HG02852 (cell line): ENCODE data around the gene NPPB.

ENCODE experiments used
- ATAC-seq: cut with Tn5 transposase; IDR thresholded peaks from one replicate; pipeline ENCODE4 v1.9.1; 2021; ENCODE audit warnings: mild to moderate bottlenecking, moderate library complexity; ENCODE audit not compliant: unreplicated experiment

NPPB gene

GRCh38 chr1:11881749-11882441, 23.1 kb upstream of the NPPB start:
- ATAC-seq = no peak

DNA sequence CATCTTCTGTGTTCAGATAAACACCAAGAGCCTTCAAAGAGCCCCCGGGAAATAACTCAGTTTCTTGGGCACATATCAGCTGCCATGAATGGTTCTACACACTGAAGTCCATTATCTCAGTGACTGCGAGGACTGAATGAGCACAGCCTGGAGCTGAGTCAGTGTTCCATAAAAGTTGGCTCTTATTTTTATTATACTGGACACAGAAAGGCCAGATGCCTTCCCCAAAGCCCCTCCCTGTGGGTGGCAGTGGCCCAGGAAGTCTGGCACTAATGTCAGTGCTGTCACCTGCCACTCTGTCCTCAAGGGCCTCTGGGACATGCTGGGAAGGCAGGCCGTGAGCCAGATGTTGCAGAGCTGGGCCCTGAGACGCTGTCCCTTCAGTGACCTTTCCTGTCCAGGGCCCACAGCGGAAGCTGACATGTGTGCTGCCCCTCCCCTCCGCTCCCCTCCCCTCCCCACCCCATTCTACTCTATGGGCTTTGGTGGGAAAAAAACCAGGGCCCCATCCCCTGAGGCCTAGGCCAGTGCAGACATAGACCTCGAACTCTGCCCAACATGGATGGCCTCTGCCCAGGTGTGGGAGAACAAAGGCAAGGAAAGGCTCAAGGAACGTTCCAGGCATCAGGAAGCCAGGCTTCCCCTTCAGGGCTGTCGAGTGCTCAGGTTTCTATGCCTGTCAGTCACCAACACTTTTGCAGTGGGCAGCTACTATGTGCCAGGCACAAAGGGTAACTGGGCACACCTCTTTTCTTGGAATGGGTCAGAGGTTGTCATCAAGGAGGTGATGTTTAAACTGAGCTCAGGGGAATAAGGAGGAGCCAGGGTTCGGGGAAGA, 22.4 kb upstream of the NPPB start:
- ATAC-seq = no peak

GRCh38 chr1:11880181-11880575, 21.4 kb upstream of the NPPB start:
- ATAC-seq = no peak

GRCh38 chr1:11879311-11880180, 20.8 kb upstream of the NPPB start:
- ATAC-seq = no peak

- no peak for ATAC-seq
Measured at GRCh38 chr1:11878891-11879190, 20.1 kb upstream of the NPPB start.

DNA sequence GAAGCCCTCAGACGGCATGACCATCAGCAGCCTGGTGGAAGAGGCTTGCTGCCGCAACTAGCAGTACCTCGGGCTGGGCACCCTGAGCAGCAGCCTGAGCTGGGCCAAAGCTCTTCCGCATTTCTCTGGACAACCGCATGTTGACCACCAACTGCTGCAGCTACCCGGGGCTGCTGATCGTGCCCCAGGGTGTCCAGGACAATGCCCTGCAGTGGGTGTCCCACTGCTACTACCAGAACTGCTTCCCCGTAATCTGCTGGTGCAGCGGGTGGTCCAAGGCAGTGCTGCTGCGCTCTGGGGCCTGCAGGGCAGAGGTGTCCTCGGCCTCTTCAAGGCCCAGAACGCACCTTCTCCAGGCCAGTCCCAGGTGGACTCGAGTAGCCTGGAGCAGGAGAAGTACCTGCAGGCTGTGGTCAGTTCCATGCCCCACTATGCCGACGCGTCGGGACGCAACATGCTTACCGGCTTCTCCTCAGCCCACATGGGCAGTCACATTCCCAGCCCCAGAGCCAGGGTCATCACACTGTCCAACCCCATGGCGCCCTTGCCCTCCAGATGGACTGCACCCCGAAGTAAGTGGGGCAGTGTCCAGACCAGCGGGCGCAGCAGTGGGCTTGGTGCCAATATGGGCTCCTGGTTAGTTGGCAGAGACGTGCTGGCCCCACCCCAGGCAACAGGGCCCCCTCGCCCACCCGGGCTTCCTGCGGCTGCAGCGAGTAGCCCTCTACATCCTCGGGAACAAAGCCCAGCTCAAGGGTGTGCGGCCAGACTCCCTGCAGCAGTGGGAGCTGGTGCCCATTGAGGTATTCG, 19.5 kb upstream of the NPPB start:
- no peak for ATAC-seq

DNA sequence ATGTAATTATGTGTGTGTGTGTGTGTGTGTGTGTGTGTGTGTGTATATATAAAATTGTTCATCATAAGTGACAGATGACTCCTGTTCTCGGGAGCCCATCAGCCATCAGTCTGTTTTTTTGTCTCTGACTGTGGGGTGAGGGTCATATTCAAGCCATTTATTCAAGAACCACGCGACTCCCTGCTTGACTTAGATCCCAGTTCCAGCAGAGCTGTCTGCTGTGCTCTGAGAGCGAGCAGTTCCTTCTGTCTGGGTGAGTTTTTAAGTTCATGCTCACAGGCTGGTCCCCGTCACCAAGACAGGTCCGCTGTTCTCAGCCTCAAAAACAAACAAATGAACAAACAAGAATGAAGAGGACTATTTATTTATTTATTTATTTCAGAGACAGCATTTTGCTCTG, 18.3 kb upstream of the NPPB start:
- ATAC-seq = no peak

DNA sequence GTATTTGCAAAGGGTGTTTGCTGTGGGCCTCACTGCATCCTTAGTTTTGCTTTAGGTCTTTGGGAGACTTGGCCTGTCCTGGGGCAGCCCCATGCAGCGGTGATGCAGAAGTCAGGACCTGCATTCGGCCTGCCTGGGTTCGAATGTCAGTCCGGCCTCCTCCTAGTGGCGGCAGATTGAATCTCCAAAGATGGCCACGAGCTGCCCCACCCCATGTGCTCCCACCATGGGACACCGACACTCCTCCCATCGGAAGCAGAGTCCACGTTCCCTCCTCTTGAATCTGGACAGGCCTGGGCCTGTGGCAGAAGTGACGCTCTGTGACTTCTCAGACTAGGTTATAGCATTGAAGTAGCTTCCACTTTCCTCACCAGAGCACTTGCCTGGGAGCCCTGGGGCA, 16.3 kb upstream of the NPPB start:
- no peak for ATAC-seq

- ATAC-seq = no peak
Measured at GRCh38 chr1:11874624-11875023, 15.9 kb upstream of the NPPB start.

DNA sequence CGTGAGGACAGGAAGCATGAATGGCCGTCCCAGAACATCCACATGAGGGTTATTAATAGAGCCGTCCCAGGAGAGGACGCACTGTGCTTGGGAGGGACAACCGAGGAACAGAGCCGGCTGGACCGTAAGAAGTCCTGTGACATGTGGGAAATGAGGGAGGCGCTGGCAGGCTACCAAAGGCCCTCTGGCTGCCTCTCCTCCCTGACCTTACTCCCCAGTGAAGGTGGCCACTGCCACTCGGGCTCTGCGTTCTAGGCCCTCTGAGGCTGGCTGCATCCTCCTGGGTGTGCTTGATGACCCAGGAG, 15.5 kb upstream of the NPPB start:
- ATAC-seq = no peak

DNA sequence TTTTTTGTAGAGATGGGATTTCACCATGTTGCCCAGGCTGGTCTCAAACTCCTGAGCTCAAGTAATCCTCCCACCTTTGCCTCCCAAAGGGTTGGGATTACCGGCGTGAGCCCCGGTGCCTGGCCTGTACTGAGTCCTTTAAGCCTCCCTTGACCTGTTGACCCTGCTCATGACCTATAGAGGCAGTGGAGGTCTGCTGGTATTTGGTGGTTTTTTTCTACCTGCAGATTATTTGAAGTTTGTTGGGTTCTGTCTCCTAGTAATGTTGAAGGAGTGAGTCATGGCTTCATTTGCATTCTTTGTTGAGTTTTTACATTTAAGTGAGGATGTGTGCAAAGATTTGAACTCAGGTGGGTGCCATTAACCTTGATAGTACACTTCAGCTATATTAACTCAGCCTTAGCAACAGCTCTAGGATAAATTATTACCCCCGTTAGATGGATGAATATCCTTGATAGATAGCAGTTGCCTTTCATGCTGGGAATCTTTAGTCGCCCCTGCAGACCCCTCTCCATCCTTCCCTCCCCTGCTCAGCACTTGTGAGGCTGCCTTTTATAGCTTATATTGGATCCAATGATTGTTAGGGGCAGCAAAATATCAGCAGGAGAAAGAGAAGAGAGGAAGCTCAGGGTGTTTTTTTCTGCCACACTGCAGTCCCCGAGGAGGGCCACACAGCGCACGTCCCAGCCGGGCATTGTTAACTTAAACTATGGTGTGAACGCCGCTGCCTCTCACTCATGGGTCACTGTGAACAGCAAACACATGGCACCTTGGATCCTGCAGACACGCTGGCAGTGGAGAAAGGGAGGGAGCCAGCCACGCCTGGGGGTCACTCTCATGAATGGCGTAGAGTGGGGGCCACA, 14.9 kb upstream of the NPPB start:
- no peak for ATAC-seq

GRCh38 chr1:11872545-11872944, 13.8 kb upstream of the NPPB start:
- no peak for ATAC-seq

- ATAC-seq = no peak
Measured at GRCh38 chr1:11869650-11870207, 11.0 kb upstream of the NPPB start.

GRCh38 chr1:11869104-11869503, 10.4 kb upstream of the NPPB start:
- ATAC-seq = no peak

DNA sequence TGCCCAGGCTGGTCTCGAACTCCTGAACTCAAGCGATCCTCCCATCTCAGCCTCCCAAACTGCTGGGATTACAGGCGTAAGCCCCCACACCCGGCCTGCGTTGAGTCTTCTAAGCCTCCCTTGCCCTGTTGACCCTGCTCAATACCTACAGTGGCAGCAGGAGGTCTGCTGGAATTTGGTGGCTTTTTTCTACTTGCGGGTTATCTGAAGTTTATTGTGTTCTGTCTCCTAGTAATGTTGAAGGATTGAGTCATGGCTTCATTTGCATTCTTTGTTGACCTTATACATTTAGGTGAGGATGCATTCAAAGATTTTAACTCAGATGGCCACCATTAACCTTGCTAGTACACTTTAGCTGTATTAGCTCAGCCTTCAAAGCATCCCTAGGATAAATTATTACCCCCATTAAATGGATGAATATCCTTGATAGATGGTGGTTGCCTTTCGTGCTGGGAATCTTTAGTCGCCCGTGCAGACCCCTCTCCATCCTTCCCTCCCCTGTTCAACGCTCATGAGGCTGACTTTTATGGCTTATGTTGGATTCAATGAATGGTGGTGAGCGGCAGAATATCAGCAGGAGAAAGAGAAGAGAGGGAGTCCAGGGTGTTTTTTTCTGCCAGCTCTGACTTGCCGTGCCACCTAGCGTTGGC, 9.7 kb upstream of the NPPB start:
- no peak for ATAC-seq

DNA sequence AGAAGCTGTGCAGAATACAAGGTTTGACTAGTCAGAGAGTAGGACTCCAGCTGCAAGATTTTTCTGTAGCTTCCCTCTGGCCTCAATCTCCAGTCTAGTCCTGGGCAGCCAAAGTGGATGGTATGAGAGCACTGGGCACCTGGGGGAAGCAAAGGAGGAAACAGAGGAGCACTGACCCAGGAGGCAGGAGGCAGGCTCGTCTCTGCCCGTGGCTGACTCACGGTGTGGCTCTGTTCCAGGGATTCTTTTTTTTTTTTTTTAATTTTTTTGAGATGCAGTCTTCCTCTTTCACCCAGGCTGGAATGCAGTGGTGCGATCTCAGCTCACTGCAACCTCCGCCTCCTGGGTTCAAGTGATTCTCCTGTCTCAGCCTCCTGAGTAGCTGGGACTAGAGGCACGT, 4.1 kb upstream of the NPPB start:
- ATAC-seq = no peak

- no peak for ATAC-seq
Measured at GRCh38 chr1:11860587-11860986, 1.8 kb upstream of the NPPB start.

DNA sequence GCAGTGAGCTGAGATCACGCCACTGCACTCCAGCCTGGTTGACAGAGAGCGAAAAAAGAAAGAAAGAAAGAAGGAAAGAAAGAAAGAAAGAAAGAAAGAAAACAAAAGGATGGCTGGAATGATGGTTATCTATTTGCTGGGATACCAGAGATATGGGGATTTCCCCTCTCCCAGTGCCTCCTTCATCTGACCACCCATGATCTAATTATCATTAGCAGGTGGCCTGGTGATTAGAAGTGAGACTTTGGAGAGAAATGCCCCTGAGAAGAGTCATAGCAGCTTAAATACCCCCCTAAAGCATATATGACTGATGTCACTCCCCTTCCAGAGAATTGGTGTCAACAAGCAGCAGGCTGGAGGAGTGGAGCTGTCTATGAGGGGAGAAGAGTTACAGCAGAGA, 1.3 kb upstream of the NPPB start:
- ATAC-seq = no peak
